Fibroblast of pulmonary artery (primary cell): ENCODE data around the gene WDR59.
"Not testable (repeated sequence)": the region's sequence is repeated elsewhere in the genome, so short reads cannot be mapped to it uniquely, and the experiment has no call there.

Experiments used
- DNase-seq: peaks from one replicate; pipeline ENCODE4 v3.0.0-alpha.2; 2010; ENCODE audit warnings: low read depth
- H3K4me3 ChIP-seq: replicated peaks from 2 replicates; pipeline ENCODE4 v1.5.1; 2011; ENCODE audit warnings: low read depth, mild to moderate bottlenecking, control low read depth, low read length, moderate library complexity
- CTCF ChIP-seq: IDR thresholded peaks from 2 replicates; pipeline ENCODE4 v1.5.1; 2011; ENCODE audit warnings: mild to moderate bottlenecking, control low read depth, low read length, inconsistent platforms; ENCODE audit errors: missing control alignments

Gene WDR59

GRCh38 chr16:75019007-75019406 lies 34.1 kb upstream of the WDR59 start:
- no peak for TF ChIP-seq CTCF
- H3K4me3 ChIP-seq = no peak overlapping the region
- DNase-seq = no peak

- DNase-seq = no peak
- no peak overlapping the region for H3K4me3 ChIP-seq
- no peak for TF ChIP-seq CTCF
Observed at GRCh38 chr16:75017670-75018525, 33.0 kb upstream of the WDR59 start.

- not testable (repeated sequence) for H3K4me3 ChIP-seq, DNase-seq
Observed at GRCh38 chr16:75016451-75017081, 31.6 kb upstream of the WDR59 start.

GRCh38 chr16:75014318-75014717 lies 29.4 kb upstream of the WDR59 start:
- DNase-seq = no peak
- TF ChIP-seq CTCF = no peak
- no peak overlapping the region for H3K4me3 ChIP-seq

GRCh38 chr16:75013123-75013522 lies 28.2 kb upstream of the WDR59 start:
- not testable (repeated sequence) for H3K4me3 ChIP-seq, DNase-seq

- TF ChIP-seq CTCF = no peak
Observed at GRCh38 chr16:75012380-75013081, 27.6 kb upstream of the WDR59 start.

GRCh38 chr16:75011634-75012307 lies 26.8 kb upstream of the WDR59 start:
- H3K4me3 ChIP-seq = no peak overlapping the region
- TF ChIP-seq CTCF = no peak
- DNase-seq = peak; percentile 85

More at GRCh38 chr16:75012380-75013081, 27.6 kb upstream of the WDR59 start:
- no peak for DNase-seq
- no peak overlapping the region for H3K4me3 ChIP-seq
